Measurements from ENCODE around the gene REPIN1. TPM values are rescaled to one million over a fixed set of nuclear protein-coding genes. Genes with fewer than 3 reads are reported as not detected.

The REPIN1 gene
- total and polyA plus RNA-seq, 9 of the 15 experiments (the other 6 are each of a cell fraction or from before 2014, with no cell fraction given) = 8.1 to 283 (median 94.3) TPM

GRCh38 chr7:150420987-150421674 lies 52.5 kb downstream of the REPIN1 start (continued):
- TF ChIP-seq NFYB (IDR thresholded peaks at IDR 0.05; ENCODE audit: extremely low read depth, insufficient read length) = no peak
- no peak; the same call in 1 of the 2 replicates for TF ChIP-seq BCOR (IDR thresholded peaks at IDR 0.05)
- TF ChIP-seq TRIM25 (IDR thresholded peaks at IDR 0.05; ENCODE audit: borderline replicate concordance) = no peak
- TF ChIP-seq RNF2 (IDR thresholded peaks at IDR 0.05) = no peak; the same call in 1 of the 2 replicates
- peak; percentile 52; the same call in 1 of the 2 replicates for TF ChIP-seq ARID2 (IDR thresholded peaks at IDR 0.05)
- no peak for TF ChIP-seq GTF3C2 (IDR thresholded peaks at IDR 0.05; ENCODE audit: borderline replicate concordance, extremely low read depth, insufficient read length)
- TF ChIP-seq ZBTB11 (CRISPR knock-in tag; IDR thresholded peaks at IDR 0.05) = no peak
- no peak for TF ChIP-seq NCOA4 (IDR thresholded peaks at IDR 0.05; ENCODE audit: partially characterized antibody)
- no peak for TF ChIP-seq CEBPB (tag; IDR thresholded peaks at IDR 0.05)
- TF ChIP-seq ZNF780A (CRISPR knock-in tag; IDR thresholded peaks at IDR 0.05) = no peak
- TF ChIP-seq HDAC2 (IDR thresholded peaks at IDR 0.05) = no peak
- TF ChIP-seq ZKSCAN1 (IDR thresholded peaks at IDR 0.05; ENCODE audit: low read depth, low read length) = peak; percentile 75
- TF ChIP-seq BRCA1 (IDR thresholded peaks at IDR 0.05) = no peak
- TF ChIP-seq BRCA1 (CRISPR knock-in tag; IDR thresholded peaks at IDR 0.05) = no peak
- TF ChIP-seq ESRRA (IDR thresholded peaks at IDR 0.05; ENCODE audit: borderline replicate concordance, low read depth) = peak; percentile 42; the same call in 1 of the 2 replicates
- TF ChIP-seq UBTF (IDR thresholded peaks at IDR 0.05; ENCODE audit: borderline replicate concordance in 1 of 2, low read depth in 2 of 2, low read length in 2 of 2) = peak; percentile 46 to 80; a peak in 2 of 4 replicates
- no peak for TF ChIP-seq E2F3 (CRISPR knock-in tag; IDR thresholded peaks at IDR 0.05)
- TF ChIP-seq KAT8 (IDR thresholded peaks at IDR 0.05; ENCODE audit: low read depth) = no peak

Data from K562 (cell line).